GM12878 (cell line): ENCODE results near the gene FGFBP3. TPM values are rescaled to one million over a fixed set of nuclear protein-coding genes. Genes with fewer than 3 reads are reported as not detected.

Experiments used
- ATAC-seq: fragments of 200-7000 bp; cut with Tn5 transposase; 3 replicates; pipeline ENCODE4 v1.9.1; 2020; ENCODE audit warnings: mild to moderate bottlenecking, moderate library complexity
- BruUV-seq: library from RNA; stranded (reverse); fragments of 400-500 nt; replicated peaks from 2 replicates; lab custom pipeline; 2021; lab: Mats Ljungman, UMichigan
- CTCF ChIA-PET: fragments of 300-600 bp; sonication (Branson Sonifier 250); formaldehyde crosslinking; extraction: SDS; loops from one replicate; lab custom pipeline; 2021; ENCODE audit warnings: inconsistent platforms; lab: Yijun Ruan, JAX
- POLR2A ChIA-PET: fragments of 350-600 bp; formaldehyde crosslinking; extraction: SDS; loops from one replicate; lab custom pipeline; 2021; ENCODE audit warnings: inconsistent platforms; lab: Charles Lee
- RAD21 ChIA-PET: fragments of 300-600 bp; sonication (Branson Sonifier 250); formaldehyde crosslinking; loops from one replicate; lab custom pipeline; 2023; ENCODE audit warnings: antibody characterized with exemption; ENCODE audit not compliant: unreplicated experiment; lab: Charles Lee
- SMC1A ChIA-PET: fragments of 300-600 bp; sonication (Branson Sonifier 250); formaldehyde crosslinking; loops from one replicate; lab custom pipeline; 2023; ENCODE audit not compliant: unreplicated experiment, uncharacterized antibody; lab: Charles Lee
- DNase-seq: peaks from one replicate; pipeline ENCODE4 v3.0.0-alpha.2; 2011; ENCODE audit warnings: low read depth, low spot score
- FAIRE-seq: peaks from 3 replicates; lab custom pipeline; 2011; peaks lifted over from hg19 to GRCh38; lab: Jason Lieb, UNC
- H2AFZ ChIP-seq: 2 replicates; pipeline ENCODE4 v1.6.0; 2011; ENCODE audit warnings: low read depth, low read length, control low read depth; ENCODE audit not compliant: control insufficient read depth
- H3K27ac ChIP-seq: 2 replicates; pipeline ENCODE4 v1.5.1; 2011; ENCODE audit warnings: control low read depth; ENCODE audit not compliant: control insufficient read depth, insufficient read depth
- H3K27me3 ChIP-seq, 2 experiments: replicated peaks in 1 of 2; 2 replicates each; pipeline versions ENCODE4 v1.6.0 to v1.6.1; 2011; ENCODE audit warnings: low read length in 1 of 2; ENCODE audit not compliant: control insufficient read depth in 2 of 2, insufficient read depth in 2 of 2
- H3K36me3 ChIP-seq, 2 experiments: 2 replicates each; pipeline ENCODE4 v1.5.1; 2011; ENCODE audit warnings: low read length in 1 of 2; ENCODE audit not compliant: control insufficient read depth in 2 of 2, insufficient read depth in 2 of 2
- H3K4me1 ChIP-seq: 2 replicates; pipeline ENCODE4 v1.6.1; 2011; ENCODE audit warnings: mild to moderate bottlenecking, low read length, moderate library complexity, mixed read lengths; ENCODE audit not compliant: control insufficient read depth, insufficient read depth
- H3K4me2 ChIP-seq: 2 replicates; pipeline ENCODE4 v1.6.0; 2011; ENCODE audit warnings: control low read depth; ENCODE audit not compliant: control insufficient read depth, insufficient read depth
- H3K4me3 ChIP-seq: fragments of 200-600 bp; sonication (generic); 2 replicates; pipeline ENCODE4 v1.5.1; 2016
- H3K79me2 ChIP-seq: 2 replicates; pipeline ENCODE4 v1.6.0; 2011; ENCODE audit warnings: low read length; ENCODE audit not compliant: control insufficient read depth, insufficient read depth
- H3K9ac ChIP-seq: 2 replicates; pipeline ENCODE4 v1.8.0; 2011; ENCODE audit warnings: low read length, control low read depth, mixed read lengths; ENCODE audit not compliant: control insufficient read depth, insufficient read depth
- H3K9me3 ChIP-seq: replicated peaks from 3 replicates; pipeline ENCODE4 v1.5.1; 2011; ENCODE audit warnings: mild to moderate bottlenecking, low read length; ENCODE audit not compliant: control insufficient read depth, insufficient read depth
- H4K20me1 ChIP-seq: 2 replicates; pipeline ENCODE4 v1.6.0; 2011; ENCODE audit not compliant: control insufficient read depth, insufficient read depth
- ATF3 ChIP-seq: IDR thresholded peaks from 2 replicates; pipeline ENCODE4 v1.6.1; 2011; ENCODE audit warnings: low read depth, mild to moderate bottlenecking, low read length, moderate library complexity, borderline replicate concordance; ENCODE audit errors: extremely low read depth
- BMI1 ChIP-seq: fragments of 450-650 bp; IDR thresholded peaks from 2 replicates; pipeline ENCODE4 v1.6.1; 2016; ENCODE audit warnings: mild to moderate bottlenecking, moderate library complexity, borderline replicate concordance
- CHD4 ChIP-seq: fragments of 200-600 bp; sonication (generic); IDR thresholded peaks from 2 replicates; pipeline ENCODE4 v1.6.1; 2016; ENCODE audit warnings: mild to moderate bottlenecking
- E2F4 ChIP-seq: IDR thresholded peaks from 2 replicates; pipeline ENCODE4 v1.6.1; 2012; ENCODE audit warnings: low read depth, low read length, improper control_type of control experiment
- EGR1 ChIP-seq, 2 experiments: IDR thresholded peaks; 1 replicate in 1 of 2; 2 replicates in 1 of 2; pipeline ENCODE4 v1.6.1; 2011 to 2012; ENCODE audit warnings: low read depth in 2 of 2, low read length in 2 of 2, borderline replicate concordance in 1 of 2, mild to moderate bottlenecking in 1 of 2, moderate library complexity in 1 of 2
- FOS ChIP-seq: IDR thresholded peaks from 3 replicates; pipeline ENCODE4 v1.6.1; 2011; ENCODE audit warnings: borderline replicate concordance; ENCODE audit not compliant: insufficient read length; ENCODE audit errors: extremely low read depth
- HDAC2 ChIP-seq: fragments of 200-600 bp; sonication (generic); IDR thresholded peaks from 2 replicates; pipeline ENCODE4 v1.6.1; 2017
- IRF3 ChIP-seq: fragments of 450-650 bp; IDR thresholded peaks from 2 replicates; pipeline ENCODE4 v1.6.1; 2014; ENCODE audit warnings: mild to moderate bottlenecking
- MAX ChIP-seq: IDR thresholded peaks from 2 replicates; pipeline ENCODE4 v1.6.1; 2012; ENCODE audit warnings: low read depth, low read length, improper control_type of control experiment
- NR2F1 ChIP-seq: fragments of 450-650 bp; conservative IDR thresholded peaks from 2 replicates; pipeline ENCODE4 v1.6.1; 2017; ENCODE audit warnings: mild to moderate bottlenecking
- PML ChIP-seq: IDR thresholded peaks from 2 replicates; pipeline ENCODE4 v1.6.1; 2012; ENCODE audit warnings: low read length, inconsistent platforms
- PRDM15 ChIP-seq: fragments of 450-650 bp; formaldehyde crosslinking; IDR thresholded peaks from 2 replicates; pipeline ENCODE4 v1.4.0; 2020; ENCODE audit warnings: mild to moderate bottlenecking, moderate library complexity
- RELB ChIP-seq: fragments of 450-650 bp; IDR thresholded peaks from 2 replicates; pipeline ENCODE4 v1.6.1; 2017; ENCODE audit warnings: low read depth, mild to moderate bottlenecking, moderate library complexity
- SRF ChIP-seq, 2 experiments: IDR thresholded peaks; 2 replicates each; pipeline ENCODE4 v1.6.1; 2011; ENCODE audit warnings: low read depth in 2 of 2, low read length in 2 of 2, mild to moderate bottlenecking in 1 of 2, moderate library complexity in 1 of 2
- USF2 ChIP-seq: IDR thresholded peaks from 2 replicates; pipeline ENCODE4 v1.6.1; 2011; ENCODE audit warnings: low read depth, low read length, improper control_type of control experiment, borderline replicate concordance
- ZZZ3 ChIP-seq: IDR thresholded peaks from 2 replicates; pipeline ENCODE4 v1.6.1; 2011; ENCODE audit warnings: low read depth; ENCODE audit not compliant: control insufficient read depth, insufficient read length
- WGBS: methylation state at CpG from one replicate; pipeline ENCODE4 v1.1.6; 2016; ENCODE audit warnings: low lambda C conversion rate; ENCODE audit not compliant: insufficient replicate concordance, insufficient coverage; ENCODE audit errors: missing lambda C conversion rate; 5-methylcytosine and 5-hydroxymethylcytosine counted together
- in situ Hi-C: fragments of 300-500 bp; cut with MboI; formaldehyde crosslinking; loops from 9 replicates; pipeline ENCODE4 v1.14.3; 2018; ENCODE audit warnings: mixed read lengths
- intact Hi-C: fragments of 100-400 bp; cut with micrococcal nuclease; formaldehyde crosslinking; loops from one replicate; pipeline ENCODE4 v1.14.2; 2022; ENCODE audit not compliant: unreplicated experiment
- polyA plus RNA-seq, 11 experiments: library from polyadenylated mRNA; depleted of rRNA in 4 of 11; unstranded in 6 of 11; stranded (reverse) in 5 of 11; fragments of >200 nt; fragmentation: Nextera tagmentation in 4 of 11; fragmentation: Illumina TruSeq in 1 of 11; extraction: Ambion mirVana in 4 of 11; extraction: Trizol in 1 of 11; gene quantifications; 1 replicate in 1 of 11; 2 replicates in 10 of 11; pipeline versions ENCODE4 v1.2.1 to v1.2.3, GENCODE V29; 2011 to 2016; ENCODE audit warnings: inconsistent platforms in 2 of 11, missing spikeins in 2 of 11, low read depth in 1 of 11
- total RNA-seq, 4 experiments: library from RNA; depleted of rRNA in 3 of 4; stranded (reverse); fragments of >200 nt in 3 of 4; fragmentation: Illumina TruSeq in 1 of 4; extraction: Trizol in 1 of 4; gene quantifications; 2 replicates each; pipeline versions ENCODE4 v1.2.1 to v1.2.3, GENCODE V29; 2013 to 2021

FGFBP3 gene
- total and polyA plus RNA-seq, 10 of the 15 experiments (the other 5 are each of a cell fraction or from before 2014, with no cell fraction given): 0.08 to 1.0 (median 0.23) TPM

GRCh38 chr10:91897421-91897820 lies 11.9 kb downstream of the FGFBP3 start:
- RAD21 ChIA-PET: no interaction called here
- H2AFZ ChIP-seq: no peak overlapping the region
- H3K4me1 ChIP-seq: no peaks in the 10 kb centered on the region; the same call in 1 of the 2 replicates
- FAIRE-seq (no peak), ATAC-seq (no peak), DNase-seq (no peak)
- H3K9me3 ChIP-seq: no peaks in the 10 kb centered on the region
- intact Hi-C loops (no loop called here), in situ Hi-C loops (no loop called here)
- TF ChIP-seq PML (no peak), HDAC2 (no peak), ATF3 (no peak), E2F4 (no peak), FOS (no peak), EGR1 (IDR thresholded peaks at IDR 0.05; ENCODE audit: borderline replicate concordance in 1 of 2, low read depth in 2 of 2, low read length in 2 of 2) (no peak), RELB (no peak), SRF (IDR thresholded peaks at IDR 0.05; ENCODE audit: low read depth in 2 of 2, low read length in 2 of 2) (no peak), USF2 (no peak), MAX (no peak), NR2F1 (no peak), ZZZ3 (no peak), CHD4 (no peak), BMI1 (no peak), PRDM15 (CRISPR knock-in tag) (no peak), IRF3 (no peak)
- H3K36me3 ChIP-seq: no peaks in the 10 kb centered on the region
- H3K27me3 ChIP-seq: no peaks in the 10 kb centered on the region
- POLR2A ChIA-PET: no interaction called here
- no peak overlapping the region for H3K9ac ChIP-seq
- WGBS: 45% methylated on average over 8 of the region's 8 CpGs
- H3K4me2 ChIP-seq: no peak overlapping the region
- H3K27ac ChIP-seq: no peak overlapping the region
- SMC1A ChIA-PET: no interaction called here
- CTCF ChIA-PET: no interaction called here
- no peaks in the 10 kb centered on the region for H4K20me1 ChIP-seq
- H3K79me2 ChIP-seq: no peaks in the 10 kb centered on the region
- no peak overlapping the region for H3K4me3 ChIP-seq
- no TSS peak for BruUV-seq
